HepG2 (cell line): ENCODE results near the gene SPACA4. TPM values are rescaled to one million over a fixed set of nuclear protein-coding genes. Genes with fewer than 3 reads are reported as not detected.

Experiments
- ATAC-seq: fragments of 200-7000 bp; cut with Tn5 transposase; 3 replicates; pipeline ENCODE4 v1.9.1; 2020; ENCODE audit warnings: mild to moderate bottlenecking, moderate library complexity
- BruUV-seq: library from RNA; stranded (reverse); fragments of 400-500 nt; replicated peaks from 2 replicates; lab custom pipeline; 2021; lab: Mats Ljungman, UMichigan
- CTCF ChIA-PET: fragments of 300-600 bp; formaldehyde crosslinking; extraction: SDS; loops from one replicate; lab custom pipeline; 2021; ENCODE audit warnings: low total read pairs, inconsistent platforms, low intra/inter-chr PET ratio; lab: Yijun Ruan, JAX
- POLR2A ChIA-PET: fragments of 350-600 bp; sonication (Branson Sonifier 250); formaldehyde crosslinking; loops from one replicate; lab custom pipeline; 2020; ENCODE audit warnings: antibody characterized with exemption, inconsistent platforms; lab: Yijun Ruan, JAX
- DNase-seq: peaks from one replicate; pipeline ENCODE4 v3.0.0-alpha.2; 2015; ENCODE audit warnings: low spot score
- FAIRE-seq: peaks from 3 replicates; lab custom pipeline; 2011; peaks lifted over from hg19 to GRCh38; lab: Jason Lieb, UNC
- H2AFZ ChIP-seq: one replicate; pipeline ENCODE4 v1.6.1; 2011; ENCODE audit warnings: low read length, inconsistent platforms
- H3K27ac ChIP-seq: fragments of 300-600 bp; 3 replicates; pipeline ENCODE4 v1.8.0; 2011; ENCODE audit warnings: mixed run types, mild to moderate bottlenecking, mixed read lengths, low read length, inconsistent platforms; ENCODE audit not compliant: insufficient read depth; ENCODE audit errors: extremely low read length
- H3K27me3 ChIP-seq, 2 experiments: fragments of 200-600 bp in 1 of 2; 2 replicates in 1 of 2; 3 replicates in 1 of 2; pipeline versions ENCODE4 v1.6.0 to v1.8.0; 2011; ENCODE audit warnings: low read length in 2 of 2, mild to moderate bottlenecking in 2 of 2, moderate library complexity in 2 of 2, inconsistent platforms in 1 of 2; ENCODE audit not compliant: insufficient read depth in 2 of 2, control insufficient read depth in 1 of 2
- H3K36me3 ChIP-seq, 2 experiments: fragments of 200-600 bp in 1 of 2; replicated peaks in 1 of 2; 2 replicates in 1 of 2; 3 replicates in 1 of 2; pipeline versions ENCODE4 v1.5.1 to v1.8.0; 2011; ENCODE audit warnings: low read length in 2 of 2, inconsistent platforms in 1 of 2; ENCODE audit not compliant: insufficient read depth in 2 of 2, control insufficient read depth in 1 of 2
- H3K4me1 ChIP-seq: 2 replicates; pipeline ENCODE4 v1.5.1; 2012; ENCODE audit warnings: low read length, inconsistent platforms; ENCODE audit not compliant: insufficient read depth
- H3K4me2 ChIP-seq: 2 replicates; pipeline ENCODE4 v1.6.0; 2011; ENCODE audit warnings: low read depth, low read length, inconsistent platforms
- H3K4me3 ChIP-seq, 3 experiments: fragments of 200-600 bp in 1 of 3; sonication (generic), shearing (Covaris generic) in 1 of 3; replicated peaks in 1 of 3; 2 replicates each; pipeline ENCODE4 v1.5.1; 2011 to 2016; ENCODE audit warnings: low read length in 3 of 3, inconsistent platforms in 2 of 3, low read depth in 2 of 3, mild to moderate bottlenecking in 2 of 3, control low read depth in 1 of 3, mixed read lengths in 1 of 3; ENCODE audit not compliant: insufficient read depth in 1 of 3
- H3K79me2 ChIP-seq: one replicate; pipeline ENCODE4 v1.6.1; 2011; ENCODE audit warnings: low read length, inconsistent platforms; ENCODE audit not compliant: insufficient read depth
- H3K9ac ChIP-seq: 2 replicates; pipeline ENCODE4 v1.6.0; 2011; ENCODE audit warnings: mild to moderate bottlenecking, low read depth, low read length, inconsistent platforms; ENCODE audit not compliant: insufficient read depth
- H3K9me3 ChIP-seq: 2 replicates; pipeline ENCODE4 v1.5.1; 2012; ENCODE audit warnings: mild to moderate bottlenecking, low read length
- H4K20me1 ChIP-seq: 2 replicates; pipeline ENCODE4 v1.6.0; 2011; ENCODE audit warnings: inconsistent platforms, mild to moderate bottlenecking, low read length, moderate library complexity; ENCODE audit not compliant: insufficient read depth
- DNMT3B ChIP-seq: conservative IDR thresholded peaks from 2 replicates; pipeline ENCODE4 v1.6.1; 2016; ENCODE audit warnings: missing biosample characterization, control low read depth
- HES4 ChIP-seq: sonication (generic); formaldehyde crosslinking; IDR thresholded peaks from 2 replicates; pipeline ENCODE4 v1.9.0; 2021; ENCODE audit warnings: mild to moderate bottlenecking, missing genetic modification reagents, borderline replicate concordance
- MED1 ChIP-seq: sonication (generic); formaldehyde crosslinking; IDR thresholded peaks from 2 replicates; pipeline ENCODE4 v1.4.0; 2020; ENCODE audit warnings: missing genetic modification reagents
- SIN3A ChIP-seq: IDR thresholded peaks from 2 replicates; pipeline ENCODE4 v1.6.1; 2011; ENCODE audit warnings: low read depth, mild to moderate bottlenecking, control low read depth, low read length, borderline replicate concordance
- ZNF263 ChIP-seq: sonication (generic); formaldehyde crosslinking; IDR thresholded peaks from 2 replicates; pipeline ENCODE4 v1.4.0; 2020; ENCODE audit warnings: missing genetic modification reagents
- ZNF282 ChIP-seq: fragments of 450-650 bp; IDR thresholded peaks from 2 replicates; pipeline ENCODE4 v1.6.1; 2018; ENCODE audit not compliant: partially characterized antibody
- ZNF563 ChIP-seq: sonication (generic); formaldehyde crosslinking; IDR thresholded peaks from 2 replicates; pipeline ENCODE4 v1.8.0; 2022; ENCODE audit warnings: mild to moderate bottlenecking, moderate library complexity, missing genetic modification reagents
- ZNF782 ChIP-seq: sonication (generic); formaldehyde crosslinking; IDR thresholded peaks from 2 replicates; pipeline ENCODE4 v1.4.0; 2020; ENCODE audit warnings: missing genetic modification reagents, mild to moderate bottlenecking, borderline replicate concordance
- WGBS: methylation state at CpG from one replicate; pipeline ENCODE4 v1.1.6; 2017; ENCODE audit warnings: low lambda C conversion rate; 5-methylcytosine and 5-hydroxymethylcytosine counted together
- in situ Hi-C: cut with HindIII; loops from 2 replicates; pipeline ENCODE4 v1.10.0; 2017; ENCODE audit warnings: low pct_unique_long_range_greater_than_20kb; ENCODE audit not compliant: extremely low pct_ligation_motif_present
- intact Hi-C: fragments of 100-400 bp; cut with micrococcal nuclease; formaldehyde crosslinking; loops from one replicate; pipeline ENCODE4 v1.10.0; 2022; ENCODE audit not compliant: unreplicated experiment
- polyA plus RNA-seq, 8 experiments: library from polyadenylated mRNA; depleted of rRNA in 3 of 8; stranded (reverse) in 7 of 8; unstranded in 1 of 8; fragments of >200 nt; fragmentation: Illumina TruSeq in 4 of 8; extraction: Trizol in 4 of 8; gene quantifications; 2 replicates each; pipeline versions ENCODE4 v1.2.1 to v1.2.3, GENCODE V29; 2011 to 2016; ENCODE audit warnings: low read depth in 4 of 8, missing spikeins in 1 of 8, mixed read lengths in 1 of 8; ENCODE audit not compliant: insufficient read depth in 1 of 8
- total RNA-seq, 5 experiments: library from RNA; depleted of rRNA; stranded (reverse); fragments of >200 nt; fragmentation: Illumina TruSeq; extraction: Trizol; gene quantifications; 2 replicates each; pipeline ENCODE4 v1.2.3, GENCODE V29; 2016; ENCODE audit warnings: low read depth in 1 of 5
- TF ChIP-seq, protein P1 (sequence below): IDR thresholded peaks from 2 replicates; pipeline ENCODE4 v1.6.1; 2016; ENCODE audit warnings: mild to moderate bottlenecking, missing biosample characterization, missing genetic modification reagents
- TF ChIP-seq, protein P2 (sequence below): sonication (generic); formaldehyde crosslinking; IDR thresholded peaks from 2 replicates; pipeline ENCODE4 v1.5.0; 2020; ENCODE audit warnings: missing genetic modification reagents
- TF ChIP-seq, protein P3 (sequence below): sonication (generic); formaldehyde crosslinking; IDR thresholded peaks from 2 replicates; pipeline ENCODE4 v1.4.0; 2020; ENCODE audit warnings: missing genetic modification reagents, borderline replicate concordance

The SPACA4 gene
- total and polyA plus RNA-seq, 2 of the 13 experiments (the other 11 are each of a cell fraction or from before 2014, with no cell fraction given), result not detected

GRCh38 chr19:48635966-48636858 lies 29.7 kb downstream of the SPACA4 start:
- H3K4me2 ChIP-seq, result peak overlapping the region; percentile 96
- WGBS, result 1% methylated on average over 29 of the region's 35 CpGs
- peak overlapping the region; percentile 67 for H3K9ac ChIP-seq
- no TSS peak for BruUV-seq
- peaks cover 0 to 8% of the 10 kb centered on the region in 2 experiments; a peak in 3 of 5 replicates for H3K27me3 ChIP-seq
- H3K36me3 ChIP-seq, result no peaks in the 10 kb centered on the region
- intact Hi-C loops, result loop anchor here (2.0 kb wide), 1 partner anchor 17 kb away; the partner anchor contains the start of genes RPL18 and SPHK2
- FAIRE-seq (no peak), ATAC-seq (no peak), DNase-seq (no peak)
- no peaks in the 10 kb centered on the region for H4K20me1 ChIP-seq
- ChIA-PET CTCF (no interaction called here), POLR2A (interaction anchor here (1.1 to 2.0 kb wide), 3 partner anchors 9 to 17 kb away, joined by 4 to 12 read pairs (median 4); partner anchors contain the start of genes CA11, RPL18 and SPHK2)
- in situ Hi-C loops, result no loop called here
- H3K27ac ChIP-seq, result peak overlapping the region; percentile 70
- peaks cover 83% of the 10 kb centered on the region for H3K4me1 ChIP-seq
- H3K9me3 ChIP-seq, result no peaks in the 10 kb centered on the region
- H2AFZ ChIP-seq, result no peak overlapping the region
- H3K79me2 ChIP-seq, result no peaks in the 10 kb centered on the region
- H3K4me3 ChIP-seq, result peak overlapping the region; percentile 56 to 76 (median 59)
- TF ChIP-seq MED1, result no peak
- 0 out of 2 replicates have a peak, but pooled peaks have one; percentile 18 for TF ChIP-seq HES4 (CRISPR knock-in tag)
- TF ChIP-seq, protein P1, sequence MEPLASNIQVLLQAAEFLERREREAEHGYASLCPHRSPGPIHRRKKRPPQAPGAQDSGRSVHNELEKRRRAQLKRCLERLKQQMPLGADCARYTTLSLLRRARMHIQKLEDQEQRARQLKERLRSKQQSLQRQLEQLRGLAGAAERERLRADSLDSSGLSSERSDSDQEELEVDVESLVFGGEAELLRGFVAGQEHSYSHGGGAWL (CRISPR knock-in tag), result no peak
- TF ChIP-seq, protein P2, sequence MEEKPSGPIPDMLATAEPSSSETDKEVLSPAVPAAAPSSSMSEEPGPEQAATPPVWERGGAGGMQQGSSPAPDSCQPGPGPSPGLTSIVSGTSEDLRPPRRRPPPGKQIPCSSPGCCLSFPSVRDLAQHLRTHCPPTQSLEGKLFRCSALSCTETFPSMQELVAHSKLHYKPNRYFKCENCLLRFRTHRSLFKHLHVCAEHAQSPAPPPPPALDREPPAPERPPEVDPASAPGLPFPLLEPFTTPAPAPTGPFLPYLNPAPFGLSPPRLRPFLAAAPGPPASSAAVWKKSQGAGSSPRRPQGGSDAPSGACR (CRISPR knock-in tag), result 0 out of 2 replicates have a peak, but pooled peaks have one; percentile 24
- TF ChIP-seq ZNF782 (CRISPR knock-in tag), result no peak
- TF ChIP-seq SIN3A, result peak; percentile 38; the same call in 1 of the 2 replicates
- TF ChIP-seq, protein P3, sequence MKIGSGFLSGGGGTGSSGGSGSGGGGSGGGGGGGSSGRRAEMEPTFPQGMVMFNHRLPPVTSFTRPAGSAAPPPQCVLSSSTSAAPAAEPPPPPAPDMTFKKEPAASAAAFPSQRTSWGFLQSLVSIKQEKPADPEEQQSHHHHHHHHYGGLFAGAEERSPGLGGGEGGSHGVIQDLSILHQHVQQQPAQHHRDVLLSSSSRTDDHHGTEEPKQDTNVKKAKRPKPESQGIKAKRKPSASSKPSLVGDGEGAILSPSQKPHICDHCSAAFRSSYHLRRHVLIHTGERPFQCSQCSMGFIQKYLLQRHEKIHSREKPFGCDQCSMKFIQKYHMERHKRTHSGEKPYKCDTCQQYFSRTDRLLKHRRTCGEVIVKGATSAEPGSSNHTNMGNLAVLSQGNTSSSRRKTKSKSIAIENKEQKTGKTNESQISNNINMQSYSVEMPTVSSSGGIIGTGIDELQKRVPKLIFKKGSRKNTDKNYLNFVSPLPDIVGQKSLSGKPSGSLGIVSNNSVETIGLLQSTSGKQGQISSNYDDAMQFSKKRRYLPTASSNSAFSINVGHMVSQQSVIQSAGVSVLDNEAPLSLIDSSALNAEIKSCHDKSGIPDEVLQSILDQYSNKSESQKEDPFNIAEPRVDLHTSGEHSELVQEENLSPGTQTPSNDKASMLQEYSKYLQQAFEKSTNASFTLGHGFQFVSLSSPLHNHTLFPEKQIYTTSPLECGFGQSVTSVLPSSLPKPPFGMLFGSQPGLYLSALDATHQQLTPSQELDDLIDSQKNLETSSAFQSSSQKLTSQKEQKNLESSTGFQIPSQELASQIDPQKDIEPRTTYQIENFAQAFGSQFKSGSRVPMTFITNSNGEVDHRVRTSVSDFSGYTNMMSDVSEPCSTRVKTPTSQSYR, result 0 out of 2 replicates have a peak, but pooled peaks have one; percentile 20
- TF ChIP-seq DNMT3B, result no peak
- TF ChIP-seq ZNF282, result no peak
- 0 out of 2 replicates have a peak, but pooled peaks have one; percentile 16 for TF ChIP-seq ZNF563 (CRISPR knock-in tag)
- TF ChIP-seq ZNF263 (CRISPR knock-in tag), result peak; percentile 79
